ACHN (cell line): Measurements from ENCODE around the gene IKZF4.

Experiments
- DNase-seq: peaks from one replicate; pipeline ENCODE4 v3.0.0-alpha.2; 2015
- in situ Hi-C: cut with HindIII; loops from 2 replicates; pipeline ENCODE4 v1.10.0; 2017; ENCODE audit warnings: low sequenced_read_pairs, low pct_ligation_motif_present, low pct_unique_long_range_greater_than_20kb

IKZF4 gene

GRCh38 chr12:56078427-56078826 is 57.6 kb downstream of the IKZF4 start:
- DNase-seq = no peak
- in situ Hi-C loops = no loop called here

- peak; percentile 95 for DNase-seq
- in situ Hi-C loops = no loop called here
These were observed 58.3 kb downstream of the IKZF4 start for GRCh38 chr12:56078931-56079722.

- in situ Hi-C loops = no loop called here
- DNase-seq = peak; percentile 91
These were observed 59.1 kb downstream of the IKZF4 start, which contains the start of gene ERBB3 for GRCh38 chr12:56079723-56080555. Gene ERBB3 (plus strand): TSS chr12:56080165. CDS start chr12:56080301, 136 bp downstream.

GRCh38 chr12:56080556-56081138 is 59.8 kb downstream of the IKZF4 start:
- DNase-seq = peak; percentile 28
- in situ Hi-C loops = no loop called here

DNA sequence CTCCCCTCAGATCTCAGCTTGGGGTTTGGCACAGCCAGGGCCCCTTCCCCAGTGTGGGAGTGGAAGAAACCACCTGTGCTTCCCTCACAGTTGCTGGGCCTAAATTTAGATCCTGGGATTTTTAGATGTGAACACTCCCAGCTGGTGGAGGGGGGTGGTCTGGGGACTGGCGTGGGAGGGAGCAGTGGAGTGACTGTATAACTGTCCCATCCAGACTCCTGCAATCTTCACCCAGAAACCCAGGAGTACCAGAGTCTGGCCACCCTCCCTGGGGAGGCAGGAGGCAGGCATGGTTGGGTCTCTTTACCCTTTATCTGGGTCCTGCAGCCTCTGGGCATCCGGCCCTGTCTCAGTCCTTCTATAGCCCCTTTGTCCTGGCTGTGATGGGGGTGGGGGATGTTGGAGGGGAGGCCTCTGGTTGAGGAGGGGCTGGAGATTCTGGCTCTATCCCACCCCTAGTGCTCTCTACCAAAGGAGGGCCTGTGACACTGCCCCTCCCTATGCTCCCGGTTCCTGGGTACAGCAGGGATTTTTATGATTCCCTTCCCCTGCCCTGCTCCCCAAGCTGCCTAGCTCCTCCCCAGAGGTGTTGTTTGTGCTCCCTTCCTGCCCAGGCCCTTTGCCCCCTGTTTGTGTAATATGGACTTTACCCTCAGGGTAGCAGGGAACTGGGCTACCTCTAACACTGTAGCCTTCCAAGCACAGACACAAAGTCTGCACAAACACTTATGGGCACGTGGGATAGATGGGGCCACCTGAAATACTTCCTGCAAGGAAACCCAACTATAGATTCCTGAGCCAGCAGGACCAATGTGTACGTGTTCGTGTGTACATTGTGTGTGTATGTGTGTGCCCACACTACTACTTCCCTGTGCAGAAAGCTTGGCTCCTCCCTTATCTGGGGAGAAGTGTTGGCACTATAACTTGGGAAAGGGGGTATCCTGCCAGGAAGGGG is 60.8 kb downstream of the IKZF4 start:
- in situ Hi-C loops = no loop called here
- no peak for DNase-seq

- DNase-seq = no peak
- in situ Hi-C loops = no loop called here
These were observed 61.5 kb downstream of the IKZF4 start for GRCh38 chr12:56082382-56082781.

DNA sequence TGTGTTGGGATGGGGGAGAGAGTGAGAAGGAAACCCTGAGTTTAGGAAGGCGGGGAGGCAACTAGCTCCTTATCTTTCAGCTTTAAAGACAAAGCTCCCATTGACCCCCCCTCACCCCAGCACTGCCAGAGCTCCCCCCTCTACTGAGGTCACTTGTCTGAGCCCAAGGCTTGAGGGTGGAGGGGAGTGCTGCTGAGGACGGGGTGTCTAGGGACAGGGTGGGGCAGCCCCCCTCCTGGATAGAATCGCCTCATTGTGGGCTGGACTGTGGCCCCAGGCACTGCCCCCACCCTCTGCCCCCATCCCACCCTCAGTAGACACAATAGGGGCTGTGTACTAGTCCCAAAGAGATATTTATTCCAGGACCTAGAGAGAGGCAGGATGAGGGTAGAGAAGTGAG is 62.1 kb downstream of the IKZF4 start:
- DNase-seq = no peak
- in situ Hi-C loops = no loop called here

DNA sequence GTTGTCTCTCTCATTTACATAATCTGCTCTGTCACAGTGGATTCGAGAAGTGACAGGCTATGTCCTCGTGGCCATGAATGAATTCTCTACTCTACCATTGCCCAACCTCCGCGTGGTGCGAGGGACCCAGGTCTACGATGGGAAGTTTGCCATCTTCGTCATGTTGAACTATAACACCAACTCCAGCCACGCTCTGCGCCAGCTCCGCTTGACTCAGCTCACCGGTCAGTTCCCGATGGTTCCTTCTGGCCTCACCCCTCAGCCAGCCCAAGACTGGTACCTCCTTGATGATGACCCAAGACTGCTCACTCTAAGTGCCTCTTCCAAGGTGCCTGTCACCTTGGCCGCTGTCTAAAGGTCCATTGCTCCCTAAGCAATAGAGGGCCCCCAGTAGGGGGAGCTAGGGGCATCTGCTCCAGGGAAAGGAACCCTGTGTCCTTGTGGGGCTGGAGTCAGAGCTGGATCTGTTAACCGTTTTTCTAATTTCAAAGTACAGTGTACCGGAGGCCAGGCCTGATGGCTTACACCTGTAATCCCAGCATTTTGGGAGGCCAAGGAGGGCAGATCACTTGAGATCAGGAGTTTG is 64.2 kb downstream of the IKZF4 start:
- DNase-seq = peak; percentile 54
- in situ Hi-C loops = no loop called here

DNA sequence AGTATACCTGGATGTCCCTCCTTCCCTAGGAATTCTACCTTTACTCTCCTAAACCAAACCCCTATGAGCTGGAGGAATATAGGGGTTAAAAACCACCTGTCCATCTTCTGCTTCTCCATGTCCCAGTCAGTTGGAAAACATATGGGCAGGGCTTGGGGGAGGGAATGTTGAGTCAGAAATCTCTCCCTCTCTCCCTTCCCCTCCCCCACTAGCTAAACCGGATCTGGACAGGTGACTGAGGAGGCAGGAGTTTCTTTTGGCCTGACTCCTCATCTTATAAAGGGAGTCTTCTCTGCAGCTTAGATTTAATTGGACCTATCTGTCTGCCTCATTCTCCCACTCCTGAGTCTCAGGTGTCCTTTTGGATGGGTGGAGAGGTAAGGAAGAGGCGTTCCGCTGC is 65.3 kb downstream of the IKZF4 start:
- DNase-seq = no peak
- in situ Hi-C loops = no loop called here

DNA sequence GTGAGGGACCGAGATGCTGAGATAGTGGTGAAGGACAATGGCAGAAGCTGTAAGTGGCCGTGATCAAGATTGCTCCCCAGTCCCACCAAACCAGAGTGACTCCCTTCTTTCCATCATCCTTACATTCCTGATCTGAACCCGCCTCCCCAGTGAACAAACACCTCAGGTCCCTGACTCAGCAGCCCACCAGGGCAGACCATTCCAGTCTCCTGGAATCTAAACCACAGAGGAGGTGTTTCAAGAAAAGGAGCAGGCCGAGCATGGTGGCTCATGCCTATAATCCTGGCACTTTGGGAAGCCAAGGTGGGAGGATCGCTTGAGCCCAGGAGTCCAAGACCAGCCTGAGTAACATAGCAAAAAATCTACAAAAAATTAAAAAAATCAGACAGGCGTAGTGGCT is 65.8 kb downstream of the IKZF4 start:
- DNase-seq = no peak
- in situ Hi-C loops = no loop called here

- DNase-seq = no peak
- in situ Hi-C loops = no loop called here
These were observed 66.4 kb downstream of the IKZF4 start for GRCh38 chr12:56087220-56087619.
